GM21717 (cell line): ENCODE measurements around the gene SERPINA3.
"Not testable (repeated sequence)": the region's sequence is repeated elsewhere in the genome, so short reads cannot be mapped to it uniquely, and the experiment has no call there.

Experiments used
- ATAC-seq: cut with Tn5 transposase; IDR thresholded peaks from one replicate; pipeline ENCODE4 v1.9.1; 2021; ENCODE audit warnings: mild to moderate bottlenecking, moderate library complexity; ENCODE audit not compliant: unreplicated experiment

The SERPINA3 gene

DNA sequence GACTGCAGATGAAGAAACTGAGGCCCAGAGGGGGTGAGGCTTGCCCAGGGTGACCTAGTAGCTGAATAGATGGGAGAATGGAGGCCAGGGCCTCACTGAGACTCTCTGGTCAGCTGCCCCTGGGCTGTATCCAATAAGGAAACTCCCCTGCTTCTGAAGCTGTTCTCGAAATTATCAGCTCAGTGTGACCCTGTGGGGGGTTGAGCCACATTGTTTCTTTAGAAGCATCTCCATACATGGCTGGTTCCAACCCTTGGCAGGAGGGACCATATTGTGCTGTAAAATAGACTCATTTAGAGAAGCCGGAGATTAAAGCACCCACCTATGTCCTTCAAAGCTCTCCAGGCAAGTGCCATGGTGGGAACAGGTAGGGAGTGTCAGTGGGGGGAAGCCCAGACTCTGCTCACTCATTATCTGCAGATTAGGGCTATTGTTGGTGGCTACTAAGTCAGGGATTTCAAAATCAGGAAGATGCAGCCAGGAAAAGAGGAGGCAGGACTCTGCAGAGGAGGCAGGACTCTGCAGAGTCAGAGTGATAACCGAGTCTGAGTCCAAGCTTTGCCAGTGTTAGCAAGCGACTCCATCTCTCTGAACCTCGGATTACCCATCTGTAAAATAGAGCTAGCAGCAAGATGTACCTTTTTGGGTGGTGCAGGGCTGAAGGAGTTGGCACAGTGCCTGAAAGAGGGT is 27.5 kb upstream of the SERPINA3 start:
- no peak for ATAC-seq

DNA sequence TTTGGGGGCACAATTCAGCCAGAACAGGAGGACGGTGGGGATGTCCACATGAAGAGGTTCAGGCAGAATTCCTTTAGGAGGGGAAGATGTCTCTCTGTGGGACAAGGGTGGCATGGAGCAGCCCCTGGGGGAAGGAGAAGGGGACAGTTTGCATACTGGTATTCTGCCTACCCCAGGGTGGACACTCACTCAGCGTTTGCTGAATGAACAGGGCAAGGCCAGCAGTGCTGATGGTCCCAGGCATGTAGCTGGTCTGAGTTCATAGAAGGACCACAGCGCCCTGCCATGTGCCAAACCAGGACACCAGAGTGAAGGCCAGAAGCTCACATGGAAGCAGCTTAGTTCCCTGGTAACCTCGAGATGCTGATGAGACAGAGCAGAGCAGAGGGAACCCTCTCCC is 25.6 kb upstream of the SERPINA3 start:
- no peak for ATAC-seq

DNA sequence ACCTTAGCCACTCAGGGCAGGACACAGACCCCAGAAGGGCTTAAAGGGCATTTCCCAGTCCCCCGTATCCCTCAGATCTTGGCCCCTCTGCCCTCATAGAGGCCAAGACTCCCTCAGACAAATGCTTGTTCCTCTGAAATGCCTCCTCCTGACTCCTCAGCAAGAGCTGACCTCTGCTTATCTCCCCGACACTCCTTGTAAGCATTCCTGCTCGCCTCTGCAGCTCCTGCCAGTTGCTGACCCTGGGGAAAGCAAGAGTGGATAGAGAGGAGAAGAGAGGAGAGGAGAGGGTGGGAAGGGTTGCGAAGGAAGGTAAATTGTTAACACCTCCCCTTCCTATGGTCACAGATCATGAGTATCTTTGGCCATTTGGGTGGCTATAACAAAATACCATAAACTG is 23.9 kb upstream of the SERPINA3 start:
- no peak for ATAC-seq

DNA sequence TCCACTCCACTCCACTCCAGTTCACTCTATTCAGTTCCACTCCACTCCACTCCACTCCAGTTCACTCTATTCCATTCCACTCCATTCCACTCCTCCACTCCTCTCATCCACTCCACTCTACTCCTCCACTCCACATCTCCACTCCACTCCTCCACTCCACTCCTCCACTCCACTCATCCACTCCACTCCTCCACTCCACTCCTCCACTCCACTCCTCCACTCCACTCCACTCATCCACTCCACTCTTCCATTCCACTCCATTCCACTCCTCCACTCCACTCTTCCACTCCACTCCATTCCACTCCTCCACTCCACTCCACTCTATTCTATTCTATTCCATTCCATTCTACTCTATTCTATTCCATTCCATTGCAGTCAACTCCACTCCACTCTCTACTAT is 21.1 kb upstream of the SERPINA3 start:
- no peak for ATAC-seq

DNA sequence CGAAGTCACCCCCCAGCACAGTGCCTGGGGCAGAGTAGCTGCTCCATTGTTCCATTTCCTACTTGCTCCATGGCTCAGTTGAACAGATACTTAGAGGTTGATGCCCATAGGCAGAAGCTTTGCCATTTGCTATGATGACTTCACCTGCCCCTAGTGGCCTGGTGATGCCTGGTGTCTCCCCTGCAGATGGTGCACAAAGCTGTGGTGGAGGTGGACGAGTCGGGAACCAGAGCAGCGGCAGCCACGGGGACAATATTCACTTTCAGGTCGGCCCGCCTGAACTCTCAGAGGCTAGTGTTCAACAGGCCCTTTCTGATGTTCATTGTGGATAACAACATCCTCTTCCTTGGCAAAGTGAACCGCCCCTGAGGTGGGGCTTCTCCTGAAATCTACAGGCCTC is 20.3 kb upstream of the SERPINA3 start:
- no peak for ATAC-seq

DNA sequence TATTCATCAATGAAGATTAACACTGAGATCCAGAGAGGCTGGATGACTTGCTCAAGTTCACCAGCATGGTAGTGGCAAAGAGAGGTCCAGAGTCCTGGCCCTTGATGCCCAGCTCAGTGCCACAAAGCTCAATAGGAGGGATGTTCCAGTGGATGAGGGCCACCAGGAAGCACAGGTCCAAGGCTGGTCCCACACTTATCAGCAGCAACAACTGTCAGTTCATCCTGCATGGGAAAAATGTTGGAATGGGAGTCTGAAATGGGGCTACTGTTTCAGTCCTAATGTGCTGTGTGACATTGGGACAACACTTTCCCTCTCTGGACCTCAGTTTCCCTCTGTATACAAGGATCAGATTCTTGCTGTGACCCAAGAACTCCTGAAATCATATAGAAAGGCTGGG is 19.7 kb upstream of the SERPINA3 start:
- ATAC-seq, result no peak

DNA sequence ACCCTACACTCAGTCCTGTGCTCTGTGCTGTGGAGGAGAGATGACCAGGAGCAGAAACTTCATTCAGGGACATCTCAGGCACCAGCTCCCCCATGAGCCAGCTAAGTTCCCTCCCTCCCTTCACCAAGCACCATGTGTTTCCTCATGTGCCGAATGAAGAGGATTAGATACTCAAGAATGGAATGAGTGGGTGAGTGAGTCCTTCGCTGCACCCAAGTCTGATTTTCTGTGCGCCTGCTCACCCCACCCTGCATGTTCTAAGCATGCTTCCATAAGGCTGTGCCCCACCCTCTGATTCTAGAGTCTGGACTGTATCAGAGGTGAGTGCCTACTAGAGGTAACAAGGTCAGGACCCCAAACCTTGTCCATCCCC is 18.8 kb upstream of the SERPINA3 start:
- no peak for ATAC-seq

DNA sequence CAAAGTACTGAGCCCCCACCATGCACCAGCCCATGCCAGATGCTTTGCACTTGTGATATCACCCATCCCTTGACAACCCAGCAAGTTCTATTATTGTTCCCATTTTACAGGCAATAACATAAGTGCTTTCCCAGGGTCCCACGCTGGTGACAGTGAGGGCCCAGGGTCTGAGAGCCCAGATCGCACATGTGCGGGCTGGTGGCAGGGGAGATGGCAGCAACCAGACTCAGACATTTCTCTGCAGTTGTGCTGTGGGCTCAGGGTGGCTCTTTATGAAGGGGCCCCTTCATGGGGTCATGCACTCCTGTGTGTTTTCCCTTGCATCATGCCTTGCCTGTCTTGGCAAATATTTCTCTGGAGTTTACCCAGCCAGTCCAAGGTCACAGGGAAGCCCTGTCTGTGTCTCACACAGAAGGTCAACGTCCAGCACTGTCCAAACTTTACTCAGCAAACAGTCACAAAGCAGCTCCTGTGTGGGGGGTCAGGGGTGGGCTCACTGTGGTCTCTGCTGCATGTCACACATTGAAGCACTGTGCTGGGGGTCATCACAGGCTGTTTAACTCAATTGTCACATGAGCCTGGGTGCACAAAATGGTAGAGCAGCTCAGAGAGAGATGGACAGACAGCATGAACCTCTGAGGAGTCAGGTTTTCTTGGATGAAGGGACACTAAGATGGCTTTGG is 18.3 kb upstream of the SERPINA3 start:
- ATAC-seq, result no peak

DNA sequence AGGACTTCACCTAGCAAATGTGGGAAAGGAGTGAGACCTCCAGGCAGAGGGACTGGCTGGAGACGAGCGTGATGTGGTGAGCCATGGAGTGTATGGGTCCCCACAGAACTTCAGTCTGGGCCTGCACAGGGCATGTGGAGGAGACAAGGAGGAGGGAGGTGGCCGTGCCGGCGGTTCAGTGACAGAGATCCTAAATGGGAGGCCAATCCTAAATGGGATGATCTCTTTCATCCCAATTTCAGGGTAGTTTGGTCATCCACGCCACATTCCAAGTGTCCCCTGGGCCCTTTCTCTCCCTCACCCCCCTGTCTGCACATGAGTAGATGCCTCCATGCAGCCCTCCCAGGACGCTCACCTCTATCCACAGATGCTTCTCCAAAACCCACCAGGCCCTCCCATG is 17.8 kb upstream of the SERPINA3 start:
- no peak for ATAC-seq

DNA sequence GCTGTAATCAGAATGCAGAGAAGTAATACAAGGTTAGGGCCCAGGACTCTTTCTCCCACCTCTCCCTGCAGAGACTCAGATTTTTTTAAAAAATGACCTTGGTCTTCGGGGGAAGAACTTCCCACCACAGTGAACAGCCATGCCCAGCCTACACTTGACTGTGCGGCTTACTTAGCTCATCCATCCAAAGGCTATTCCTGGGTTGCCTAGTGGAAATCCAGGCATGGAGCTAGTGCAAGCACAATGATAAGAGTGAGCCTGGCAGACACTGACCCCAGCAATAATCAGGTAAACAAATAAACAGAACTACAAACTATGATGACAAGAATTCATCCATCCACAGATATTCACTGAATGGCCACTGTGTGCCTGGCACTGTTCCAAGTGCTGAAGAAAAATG is 16.3 kb upstream of the SERPINA3 start:
- ATAC-seq, result no peak

DNA sequence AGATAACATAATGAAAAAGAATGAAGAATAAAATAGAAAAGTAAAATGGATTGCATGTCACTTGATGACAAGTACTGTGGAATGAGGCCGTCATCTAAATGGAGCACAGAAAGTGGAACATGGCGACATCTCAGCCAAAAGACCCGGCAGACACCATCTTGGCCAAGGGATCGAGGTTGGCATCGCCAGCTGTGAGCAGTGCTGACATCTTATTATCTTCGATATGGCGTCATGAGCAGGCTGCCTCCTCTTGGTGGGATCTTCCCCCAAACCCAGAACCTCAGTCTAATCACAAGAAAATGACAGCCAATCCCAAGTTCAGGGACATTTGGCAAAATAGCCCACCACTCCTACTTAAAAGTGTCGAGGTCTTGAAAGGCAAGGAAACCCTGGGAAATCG is 15.8 kb upstream of the SERPINA3 start:
- no peak for ATAC-seq

DNA sequence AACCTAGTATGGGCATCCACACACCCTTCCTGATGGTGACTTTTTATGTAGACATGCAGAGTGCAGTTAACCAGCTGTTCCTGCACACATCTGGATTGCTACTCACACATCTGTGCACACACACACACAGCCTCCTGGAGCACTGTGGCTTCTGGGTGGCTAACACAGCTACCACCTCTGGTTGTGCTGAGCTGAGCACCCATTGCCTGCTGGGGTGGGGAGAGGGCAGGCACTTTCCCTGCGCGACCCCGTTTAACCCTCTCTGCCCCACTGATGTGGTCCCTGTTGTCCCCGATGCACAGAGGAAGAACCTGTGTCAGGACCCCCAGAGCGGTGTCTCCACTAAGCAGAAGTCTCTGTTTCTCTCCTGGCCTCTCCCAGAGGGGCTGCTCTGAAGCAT is 14.4 kb upstream of the SERPINA3 start:
- no peak for ATAC-seq

DNA sequence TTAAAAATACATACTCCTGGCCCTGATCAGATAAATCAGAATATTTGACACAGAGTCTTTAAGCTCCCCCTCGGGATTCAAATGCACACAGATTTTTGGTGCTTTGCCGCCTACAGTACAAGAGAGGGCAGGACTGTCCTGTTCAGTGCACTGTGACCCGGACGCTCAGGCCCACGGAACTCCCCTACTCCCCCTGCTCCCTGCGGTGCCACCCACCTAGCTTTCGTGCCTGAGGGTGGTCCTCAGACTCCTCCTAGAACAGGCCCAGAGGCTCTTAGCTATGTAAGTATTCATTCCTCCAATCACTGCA is 13.7 kb upstream of the SERPINA3 start:
- no peak for ATAC-seq

DNA sequence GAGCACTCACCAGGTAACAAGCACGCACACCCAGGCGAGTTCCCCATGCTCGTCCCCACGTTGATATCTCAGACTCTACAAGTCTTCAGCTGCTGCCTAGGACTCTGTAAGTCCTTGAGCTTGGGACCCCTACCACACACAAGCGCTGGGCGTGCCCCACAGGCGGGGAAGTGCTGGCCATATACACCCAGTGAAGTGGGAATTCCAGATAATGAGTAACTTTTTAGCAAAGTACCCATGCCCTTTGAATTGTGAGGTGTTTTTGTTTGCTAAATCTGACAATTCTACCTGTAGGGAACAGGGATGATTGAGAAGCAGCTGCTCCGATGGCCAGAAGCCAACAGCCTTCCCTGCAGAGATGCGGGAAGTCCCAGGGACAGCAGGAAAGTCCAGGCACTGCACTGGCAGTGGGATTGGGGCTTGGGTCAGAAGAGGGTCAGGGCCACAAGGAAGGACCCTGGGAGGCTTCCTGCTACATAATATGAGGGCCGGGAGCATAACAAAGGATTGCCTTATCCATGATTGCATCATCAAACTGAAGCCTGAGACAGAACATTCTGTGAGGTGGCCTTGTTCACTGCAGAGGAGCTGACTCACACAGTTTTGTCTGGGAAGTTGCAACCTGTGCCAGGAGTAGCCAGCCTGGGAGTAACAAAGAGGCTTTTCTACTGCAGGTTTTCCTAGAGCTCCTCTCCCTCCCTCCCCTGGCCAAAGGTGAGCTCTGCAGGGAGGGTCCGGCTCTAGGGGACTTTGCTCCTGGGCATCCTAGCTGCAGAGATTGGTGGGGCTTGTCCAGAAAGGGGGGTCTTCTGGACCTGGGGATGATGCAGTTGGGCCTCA is 13.2 kb upstream of the SERPINA3 start:
- no peak for ATAC-seq

DNA sequence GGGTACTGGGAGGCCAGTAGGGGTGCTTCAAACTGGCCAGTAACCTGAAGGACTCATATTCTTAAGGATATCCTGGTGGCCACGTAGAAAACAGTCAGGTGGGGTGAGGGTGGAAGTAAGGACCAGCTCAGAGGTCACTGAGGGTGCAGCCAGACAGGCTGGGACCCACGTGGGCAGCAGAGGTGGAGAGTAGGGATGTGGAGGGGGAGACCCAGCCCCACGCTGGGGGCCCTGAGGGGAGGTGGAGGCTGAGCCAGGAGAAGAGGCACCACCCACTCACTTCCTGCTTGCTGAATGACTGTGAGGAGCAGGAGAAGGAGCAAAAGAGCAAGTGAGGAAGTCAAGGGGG is 12.6 kb upstream of the SERPINA3 start:
- no peak for ATAC-seq

DNA sequence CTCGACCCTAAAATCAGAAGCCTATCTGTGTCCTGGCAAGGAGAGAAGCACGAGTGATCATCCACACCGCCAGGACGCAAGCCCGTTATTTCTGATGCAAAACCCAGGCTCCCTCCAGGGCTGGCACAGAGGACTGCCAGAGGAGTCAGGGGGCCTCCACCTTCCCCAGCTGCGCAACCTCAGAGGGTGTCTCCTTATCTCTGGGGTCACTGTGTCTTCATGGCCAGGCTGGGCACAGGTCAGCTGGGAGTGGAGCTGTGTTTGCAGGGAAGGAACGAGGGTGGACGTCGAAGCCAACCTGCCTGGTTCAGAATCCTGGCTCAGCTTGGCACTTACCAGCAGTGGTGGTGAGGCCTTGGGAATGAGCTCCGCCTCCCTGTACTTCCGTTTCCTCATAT is 12.0 kb upstream of the SERPINA3 start:
- ATAC-seq, result no peak

DNA sequence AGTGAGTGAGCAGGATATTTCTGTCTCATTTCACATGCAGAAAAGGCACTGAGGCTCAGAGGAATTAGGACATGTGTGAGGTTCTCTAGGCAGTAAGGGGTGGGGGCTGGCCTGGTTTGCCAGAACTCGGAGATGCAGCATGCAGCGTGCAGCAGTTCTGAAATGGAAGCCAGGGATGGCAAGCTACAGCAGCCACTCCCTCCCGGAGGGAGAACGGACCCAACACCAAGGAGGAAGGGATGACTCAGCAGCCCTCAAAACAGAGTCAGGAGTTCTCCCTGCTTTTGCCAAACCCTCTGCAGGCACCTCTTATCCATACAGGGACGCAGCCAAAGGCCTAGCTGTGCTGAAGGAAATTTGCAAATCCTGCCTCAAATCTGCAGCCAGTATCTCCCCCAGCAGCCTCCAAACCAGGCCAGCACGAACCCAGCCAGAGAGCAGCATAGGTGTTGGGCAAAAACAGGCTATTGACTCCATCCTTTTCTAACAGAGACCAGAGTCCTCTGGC is 10.3 kb upstream of the SERPINA3 start:
- no peak for ATAC-seq

DNA sequence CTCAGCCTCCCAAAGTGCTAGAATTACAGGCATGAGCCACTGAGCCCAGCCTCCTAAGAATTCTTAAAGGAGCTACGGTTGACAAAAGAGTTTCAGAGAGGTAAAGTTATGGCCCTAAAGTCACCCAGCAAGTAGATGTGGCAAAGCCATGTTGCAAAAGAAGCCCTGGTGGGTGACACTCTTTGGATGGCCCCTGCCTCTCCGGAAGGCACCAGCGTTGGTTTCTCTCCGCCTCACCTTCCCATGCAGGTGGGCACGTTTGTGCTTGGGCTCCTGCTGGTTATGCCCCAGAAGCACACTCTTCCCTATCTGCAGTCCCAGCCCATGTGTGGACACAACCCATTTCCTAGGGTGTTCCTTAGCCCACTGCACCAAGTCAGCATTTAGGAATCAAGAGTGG is 9.5 kb upstream of the SERPINA3 start:
- no peak for ATAC-seq

DNA sequence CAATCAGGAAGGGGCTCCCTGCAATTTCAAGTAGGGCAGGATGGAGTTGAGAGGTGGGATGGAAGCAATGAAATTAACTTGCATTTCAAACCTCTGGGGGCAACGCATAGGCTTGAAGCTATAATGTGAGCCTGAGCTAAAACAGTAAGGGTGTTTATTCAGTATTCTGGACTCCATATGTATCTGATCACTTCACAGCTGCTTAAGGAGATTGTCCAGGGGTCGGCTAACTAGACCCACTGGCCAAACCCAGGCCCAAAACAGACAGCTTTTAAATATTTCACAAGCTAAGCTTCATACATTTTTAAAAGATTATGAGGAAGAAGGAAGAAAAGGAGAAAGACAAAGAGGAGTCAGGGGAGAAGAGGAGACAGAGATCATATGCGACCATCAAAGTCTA is 6.8 kb upstream of the SERPINA3 start:
- no peak for ATAC-seq

DNA sequence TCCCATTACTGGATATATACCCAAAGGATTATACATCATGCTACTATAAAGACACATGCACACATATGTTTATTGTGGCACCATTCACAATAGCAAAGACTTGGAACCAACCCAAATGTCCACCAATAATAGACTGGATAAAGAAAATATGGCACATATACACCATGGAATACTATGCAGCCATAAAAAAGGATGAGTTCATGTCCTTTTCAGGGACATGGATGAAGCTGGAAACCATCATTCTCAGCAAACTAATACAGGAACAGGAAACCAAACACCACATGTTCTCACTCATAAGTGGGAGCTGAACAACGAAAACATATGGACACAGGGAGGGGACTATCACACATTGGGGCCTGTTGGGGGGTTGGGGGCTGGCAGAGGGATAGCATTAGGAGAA is 3.2 kb upstream of the SERPINA3 start:
- not testable (repeated sequence) for ATAC-seq

DNA sequence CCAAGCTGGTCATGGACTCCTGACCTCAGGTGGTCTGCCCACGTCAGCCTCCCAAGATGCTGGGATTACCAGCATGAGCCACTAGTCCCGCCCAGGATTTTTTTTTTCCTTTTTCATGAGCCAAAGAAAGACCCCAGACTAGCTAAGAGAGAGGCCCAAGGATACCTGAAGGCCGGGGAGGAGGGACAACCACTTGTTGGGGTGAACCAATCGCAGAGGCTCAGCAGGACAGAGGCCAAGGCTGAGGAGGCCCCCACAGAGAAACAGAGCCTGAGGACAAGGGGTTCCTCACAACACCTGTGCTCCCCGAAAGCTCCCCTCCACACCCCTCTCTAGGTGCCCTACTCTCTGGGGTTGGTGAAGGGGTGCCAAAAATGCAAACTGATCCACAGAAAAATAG is 1.0 kb upstream of the SERPINA3 start:
- no peak for ATAC-seq
